Nephron (organoid): ENCODE data around the gene AMBP.
A peak's percentile ranks its signal among the peaks of the same experiment; 100 is the strongest.

ENCODE experiments used
- H3K27ac Mint-ChIP-seq, 3 experiments: 2 replicates each; pipeline ENCODE4 v1.8.0; 2020; ENCODE audit warnings: mixed read lengths in 3 of 3, mild to moderate bottlenecking in 2 of 3, moderate library complexity in 1 of 3
- H3K27me3 Mint-ChIP-seq: 2 replicates; pipeline ENCODE4 v1.8.0; 2021; ENCODE audit warnings: low read depth, mild to moderate bottlenecking, moderate library complexity, mixed read lengths
- H3K36me3 Mint-ChIP-seq: 2 replicates; pipeline ENCODE4 v1.8.0; 2020; ENCODE audit warnings: low read depth, mixed read lengths
- H3K4me1 Mint-ChIP-seq: 2 replicates; pipeline ENCODE4 v1.8.0; 2020; ENCODE audit warnings: mixed read lengths
- H3K4me3 Mint-ChIP-seq, 3 experiments: 2 replicates each; pipeline ENCODE4 v1.8.0; 2020; ENCODE audit warnings: mild to moderate bottlenecking in 3 of 3, mixed read lengths in 3 of 3, moderate library complexity in 2 of 3
- H3K9me3 Mint-ChIP-seq: 2 replicates; pipeline ENCODE4 v1.8.0; 2020; ENCODE audit warnings: mixed read lengths
- TF ChIP-seq, protein P1 (sequence below), 3 experiments: fragments of 200-600 bp; sonication (generic); IDR thresholded peaks; one replicate each; pipeline ENCODE4 v1.5.0; 2021; ENCODE audit warnings: antibody characterized with exemption in 3 of 3; ENCODE audit not compliant: unreplicated experiment in 3 of 3

AMBP gene

DNA sequence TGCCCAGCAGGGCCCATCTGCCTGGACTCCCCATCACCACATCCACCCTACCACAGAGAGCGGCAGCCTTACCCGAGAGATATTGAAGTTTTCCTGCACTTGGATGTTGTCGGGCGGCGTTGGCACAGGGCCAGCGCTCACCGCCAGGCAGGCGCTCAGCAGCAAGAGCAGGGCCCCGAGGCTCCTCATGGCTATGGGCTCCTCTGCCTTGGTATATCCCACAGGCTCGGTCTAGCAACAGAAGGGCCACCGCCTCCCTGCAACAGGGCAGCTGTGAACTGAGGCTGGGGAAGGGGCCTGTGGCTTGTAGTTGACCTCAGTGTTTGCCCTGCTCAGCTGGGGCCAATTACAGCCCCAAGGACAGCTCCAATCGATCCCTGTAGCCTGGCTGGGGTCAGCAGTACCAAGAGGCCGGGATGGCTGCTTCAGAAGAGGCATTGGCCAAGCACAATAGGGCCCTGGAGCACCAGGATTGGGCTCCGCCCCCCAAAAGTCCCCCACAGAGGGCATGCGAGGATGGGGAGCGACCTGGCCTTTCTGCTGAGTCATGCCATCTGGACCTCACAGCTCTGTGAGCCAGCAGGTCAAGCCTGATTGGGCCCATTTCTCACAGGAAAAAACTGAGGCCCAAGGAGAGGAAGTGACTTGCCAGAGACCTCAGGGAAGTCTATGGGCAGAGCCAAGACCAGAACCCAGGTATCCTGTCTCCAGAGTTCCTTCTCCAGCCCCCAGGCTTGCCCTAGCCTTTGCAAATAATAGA lies at the start of gene AMBP:
AMBP (minus strand) TSS at position 280 of the 760 bp plus-strand sequence; CDS start at position 189, 91 bp downstream.
- Mint-ChIP-seq H3K36me3 (no peaks in the 10 kb centered on the region), H3K27me3 (peaks cover 28% of the 10 kb centered on the region), H3K4me3 (no peak within 1 kb of the TSS), H3K4me1 (peaks cover 11% of the 10 kb centered on the region), H3K9me3 (peaks cover 2% of the 10 kb centered on the region), H3K27ac (peak within 1 kb of the TSS; percentile 33 to 71 (median 56))
- TF ChIP-seq, protein P1, sequence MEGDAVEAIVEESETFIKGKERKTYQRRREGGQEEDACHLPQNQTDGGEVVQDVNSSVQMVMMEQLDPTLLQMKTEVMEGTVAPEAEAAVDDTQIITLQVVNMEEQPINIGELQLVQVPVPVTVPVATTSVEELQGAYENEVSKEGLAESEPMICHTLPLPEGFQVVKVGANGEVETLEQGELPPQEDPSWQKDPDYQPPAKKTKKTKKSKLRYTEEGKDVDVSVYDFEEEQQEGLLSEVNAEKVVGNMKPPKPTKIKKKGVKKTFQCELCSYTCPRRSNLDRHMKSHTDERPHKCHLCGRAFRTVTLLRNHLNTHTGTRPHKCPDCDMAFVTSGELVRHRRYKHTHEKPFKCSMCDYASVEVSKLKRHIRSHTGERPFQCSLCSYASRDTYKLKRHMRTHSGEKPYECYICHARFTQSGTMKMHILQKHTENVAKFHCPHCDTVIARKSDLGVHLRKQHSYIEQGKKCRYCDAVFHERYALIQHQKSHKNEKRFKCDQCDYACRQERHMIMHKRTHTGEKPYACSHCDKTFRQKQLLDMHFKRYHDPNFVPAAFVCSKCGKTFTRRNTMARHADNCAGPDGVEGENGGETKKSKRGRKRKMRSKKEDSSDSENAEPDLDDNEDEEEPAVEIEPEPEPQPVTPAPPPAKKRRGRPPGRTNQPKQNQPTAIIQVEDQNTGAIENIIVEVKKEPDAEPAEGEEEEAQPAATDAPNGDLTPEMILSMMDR (IDR thresholded peaks at IDR 0.05; ENCODE audit: unreplicated experiment in 3 of 3), result no peak

DNA sequence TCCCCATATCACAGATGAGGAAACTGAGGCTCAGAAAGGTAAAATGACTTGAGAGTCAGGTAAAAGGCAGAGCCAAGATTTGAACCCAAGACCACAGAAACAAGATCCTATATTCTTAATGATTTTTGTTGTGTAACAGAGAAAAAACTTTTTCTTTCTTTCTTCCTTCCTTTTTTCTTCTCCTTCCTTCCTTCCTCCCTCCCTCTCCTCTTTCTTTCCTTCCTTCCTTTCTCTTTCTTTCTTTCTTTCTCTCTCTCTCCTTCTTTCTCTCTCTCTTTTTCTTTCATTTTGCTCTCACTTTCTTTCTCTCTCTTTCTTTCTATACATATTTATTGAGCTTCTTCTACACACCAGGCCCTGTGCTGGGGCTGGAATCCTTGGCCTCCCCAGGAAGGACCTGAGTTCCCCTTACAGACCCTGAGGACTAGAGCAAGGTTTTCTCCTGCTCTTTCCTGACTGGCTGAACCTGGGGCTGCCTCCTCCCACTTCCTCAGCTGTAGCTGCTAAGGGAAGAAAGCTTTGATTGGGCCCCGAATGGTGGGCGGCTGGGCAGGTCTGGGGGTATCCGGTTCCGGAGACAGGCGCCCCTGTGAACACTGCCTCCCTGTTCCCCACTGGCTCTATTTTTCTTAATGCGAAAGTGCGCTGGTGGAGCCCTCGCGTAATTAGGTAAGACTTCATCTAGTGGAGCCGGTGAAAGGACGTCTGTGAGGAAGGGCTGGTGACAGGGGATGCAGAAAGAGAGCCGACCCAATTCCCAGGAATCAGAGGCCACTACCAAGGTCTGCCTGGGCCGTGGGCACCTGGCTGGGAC lies 48.4 kb upstream of the AMBP start:
- Mint-ChIP-seq H3K4me3 (no peak overlapping the region), H3K36me3 (no peaks in the 10 kb centered on the region), H3K4me1 (peaks cover 11% of the 10 kb centered on the region), H3K27me3 (peaks cover 5% of the 10 kb centered on the region), H3K9me3 (peaks cover 6% of the 10 kb centered on the region), H3K27ac (no peak overlapping the region)
- TF ChIP-seq, protein P1 (IDR thresholded peaks at IDR 0.05; ENCODE audit: unreplicated experiment in 3 of 3), result no peak

DNA sequence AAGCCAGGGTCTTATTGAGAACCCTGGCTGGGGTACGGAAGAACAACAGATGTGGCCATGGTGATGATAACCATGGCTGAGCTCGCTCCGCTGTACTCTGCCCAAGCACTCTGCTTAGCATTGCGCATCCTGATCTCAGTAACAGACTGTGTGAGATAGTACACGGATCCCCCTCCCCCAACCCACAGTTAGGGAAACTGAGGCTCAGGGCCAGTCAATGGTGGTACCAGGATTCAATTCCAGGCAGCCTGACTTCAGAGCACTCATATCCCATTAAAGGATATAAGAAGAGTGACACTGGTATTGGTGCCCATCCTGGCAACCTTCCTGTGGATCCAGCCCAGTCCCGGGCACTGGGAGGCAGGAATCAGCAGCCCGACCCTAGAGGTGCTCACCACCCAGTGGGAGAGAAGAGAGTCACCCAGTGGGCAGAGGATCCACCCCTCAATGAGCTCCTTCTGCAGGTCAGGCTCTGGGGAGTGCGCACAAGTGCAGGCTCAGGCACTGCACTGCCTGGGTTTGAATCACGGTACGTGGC lies 47.4 kb upstream of the AMBP start:
- H3K27ac Mint-ChIP-seq, result no peak overlapping the region
- no peak overlapping the region for H3K4me3 Mint-ChIP-seq
- TF ChIP-seq, protein P1 (IDR thresholded peaks at IDR 0.05; ENCODE audit: unreplicated experiment in 3 of 3), result no peak

DNA sequence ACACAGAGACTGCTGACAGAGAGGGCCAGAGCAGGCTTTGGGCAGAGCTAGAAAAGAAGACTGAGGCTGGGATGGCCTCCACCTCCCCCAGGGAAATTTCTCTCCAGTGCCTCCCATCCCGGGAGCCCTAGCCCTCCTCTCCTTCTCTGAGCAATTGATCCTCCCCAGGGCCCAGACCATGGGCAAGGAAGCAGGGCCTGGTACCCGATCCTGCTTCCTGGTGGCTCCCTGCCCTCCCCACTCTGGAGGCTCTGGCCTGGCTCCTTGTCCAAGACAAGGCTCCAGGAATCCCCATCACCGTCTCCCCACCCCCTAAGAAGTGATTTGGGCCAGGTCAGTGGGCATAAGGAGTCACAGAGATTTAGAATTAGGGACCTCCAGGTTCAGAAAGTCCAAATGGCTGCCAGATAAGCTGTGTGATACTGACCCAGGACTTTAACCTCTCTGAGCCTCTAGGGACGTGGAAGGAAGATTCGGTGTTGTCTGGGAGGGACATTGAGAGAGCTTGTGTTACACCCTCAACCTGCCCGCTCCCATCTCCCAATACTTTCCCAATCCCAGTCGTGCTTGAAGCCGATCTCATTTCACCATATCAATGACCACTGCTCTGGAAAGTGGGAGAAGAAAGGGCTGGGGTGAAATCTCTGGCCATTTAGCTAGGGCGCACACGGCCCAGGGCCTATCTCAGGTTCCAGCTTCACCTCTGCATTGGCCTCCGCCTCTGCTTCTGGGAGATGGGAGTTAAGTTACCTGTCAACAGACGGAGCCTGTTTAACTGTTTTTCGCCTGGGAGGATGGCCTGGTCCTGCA lies 46.8 kb upstream of the AMBP start:
- Mint-ChIP-seq H3K27me3 (peaks cover 11% of the 10 kb centered on the region), H3K9me3 (peaks cover 6% of the 10 kb centered on the region), H3K36me3 (no peaks in the 10 kb centered on the region), H3K4me3 (no peak overlapping the region), H3K4me1 (peaks cover 13% of the 10 kb centered on the region), H3K27ac (no peak overlapping the region)
- TF ChIP-seq, protein P1 (IDR thresholded peaks at IDR 0.05; ENCODE audit: unreplicated experiment in 3 of 3), result no peak

More for the DNA sequence above, 47.4 kb upstream of the AMBP start:
- H3K4me1 Mint-ChIP-seq, result peaks cover 13% of the 10 kb centered on the region
- no peaks in the 10 kb centered on the region for H3K36me3 Mint-ChIP-seq
- H3K9me3 Mint-ChIP-seq, result peaks cover 6% of the 10 kb centered on the region
- H3K27me3 Mint-ChIP-seq, result peaks cover 8% of the 10 kb centered on the region

DNA sequence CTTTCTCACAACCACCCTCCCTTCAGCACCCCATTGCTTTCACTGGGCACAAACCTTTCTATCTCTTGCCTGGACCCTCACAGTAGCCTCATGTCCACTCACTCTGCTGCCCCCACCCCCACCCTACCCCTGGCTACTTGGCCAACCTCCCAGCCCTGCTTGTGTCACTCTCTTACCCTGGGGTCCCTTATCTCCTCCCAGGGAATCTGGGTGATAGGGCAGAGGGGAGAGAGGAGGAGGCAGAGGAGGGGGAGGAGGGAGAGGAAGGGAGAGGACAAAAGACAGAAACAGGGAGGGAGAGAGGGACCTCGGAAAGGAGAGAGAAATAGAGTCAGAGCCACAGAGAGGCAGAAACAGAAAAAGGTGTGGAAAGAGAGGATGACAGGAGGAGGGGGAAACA lies 46.0 kb upstream of the AMBP start:
- H3K27me3 Mint-ChIP-seq, result peaks cover 11% of the 10 kb centered on the region
- no peaks in the 10 kb centered on the region for H3K36me3 Mint-ChIP-seq
- no peak overlapping the region for H3K4me3 Mint-ChIP-seq
- TF ChIP-seq, protein P1 (IDR thresholded peaks at IDR 0.05; ENCODE audit: unreplicated experiment in 3 of 3), result no peak
- H3K9me3 Mint-ChIP-seq, result peaks cover 6% of the 10 kb centered on the region
- H3K4me1 Mint-ChIP-seq, result peaks cover 13% of the 10 kb centered on the region
- peak overlapping the region in 1 of 3 experiments; percentile 16 for H3K27ac Mint-ChIP-seq
